GM06990 (cell line): ENCODE data around the gene HMCES.

Experiments
- DNase-seq: peaks from one replicate; pipeline ENCODE4 v3.0.0-alpha.2; 2011; ENCODE audit not compliant: insufficient read length; ENCODE audit errors: extremely low read depth
- H3K27me3 ChIP-seq: replicated peaks from 2 replicates; pipeline ENCODE4 v1.6.0; 2011; ENCODE audit warnings: low read length; ENCODE audit not compliant: control insufficient read depth, insufficient read depth
- H3K36me3 ChIP-seq: 2 replicates; pipeline ENCODE4 v1.5.1; 2011; ENCODE audit warnings: low read length; ENCODE audit not compliant: control insufficient read depth, insufficient read depth
- H3K4me3 ChIP-seq: replicated peaks from 2 replicates; pipeline ENCODE4 v1.5.1; 2011; ENCODE audit warnings: low read depth, mild to moderate bottlenecking, control low read depth, low read length
- TF ChIP-seq, protein P1 (sequence below): IDR thresholded peaks from 2 replicates; pipeline ENCODE4 v1.5.1; 2011; ENCODE audit warnings: low read length, control low read depth, mild to moderate bottlenecking, inconsistent platforms; ENCODE audit not compliant: insufficient read depth, poor library complexity, severe bottlenecking

The HMCES gene, protein sequence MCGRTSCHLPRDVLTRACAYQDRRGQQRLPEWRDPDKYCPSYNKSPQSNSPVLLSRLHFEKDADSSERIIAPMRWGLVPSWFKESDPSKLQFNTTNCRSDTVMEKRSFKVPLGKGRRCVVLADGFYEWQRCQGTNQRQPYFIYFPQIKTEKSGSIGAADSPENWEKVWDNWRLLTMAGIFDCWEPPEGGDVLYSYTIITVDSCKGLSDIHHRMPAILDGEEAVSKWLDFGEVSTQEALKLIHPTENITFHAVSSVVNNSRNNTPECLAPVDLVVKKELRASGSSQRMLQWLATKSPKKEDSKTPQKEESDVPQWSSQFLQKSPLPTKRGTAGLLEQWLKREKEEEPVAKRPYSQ

DNA sequence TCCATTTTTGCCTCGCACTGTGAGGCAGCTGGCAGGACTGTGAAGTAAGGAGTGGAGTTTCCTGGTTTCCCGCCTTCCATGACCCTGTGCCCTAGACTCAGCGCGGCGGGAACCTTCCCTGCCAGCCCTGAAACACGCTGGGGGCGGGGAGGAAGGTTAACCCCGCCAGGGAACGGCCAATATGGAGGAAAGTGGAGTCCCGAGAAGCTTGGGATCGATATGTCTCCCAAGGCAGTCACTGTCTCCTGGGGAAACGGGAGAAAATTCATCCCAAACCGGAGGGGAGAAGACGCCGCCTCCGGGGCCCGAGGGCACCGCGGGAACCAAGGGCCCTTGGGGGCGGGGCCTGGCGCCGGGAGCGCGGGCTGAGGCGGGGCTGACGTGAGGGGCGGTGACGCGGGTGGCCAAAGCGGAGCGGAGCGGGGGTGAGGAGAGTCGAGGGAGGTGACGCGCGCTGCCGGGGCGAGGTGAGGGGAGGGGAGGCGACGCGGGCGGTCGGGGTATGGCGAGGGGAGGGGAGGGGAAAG is at the start of gene HMCES:
HMCES (plus strand) TSS at position 432 of the 527 bp plus-strand sequence. CDS start 863 bp downstream, outside the sequence.
- Histone ChIP-seq H3K27me3 (no peaks in the 10 kb centered on the region), H3K4me3 (peak within 1 kb of the TSS; percentile 91), H3K36me3 (peaks cover 22% of the 10 kb centered on the region)
- DNase-seq, result peak; percentile 88
- TF ChIP-seq, protein P1, sequence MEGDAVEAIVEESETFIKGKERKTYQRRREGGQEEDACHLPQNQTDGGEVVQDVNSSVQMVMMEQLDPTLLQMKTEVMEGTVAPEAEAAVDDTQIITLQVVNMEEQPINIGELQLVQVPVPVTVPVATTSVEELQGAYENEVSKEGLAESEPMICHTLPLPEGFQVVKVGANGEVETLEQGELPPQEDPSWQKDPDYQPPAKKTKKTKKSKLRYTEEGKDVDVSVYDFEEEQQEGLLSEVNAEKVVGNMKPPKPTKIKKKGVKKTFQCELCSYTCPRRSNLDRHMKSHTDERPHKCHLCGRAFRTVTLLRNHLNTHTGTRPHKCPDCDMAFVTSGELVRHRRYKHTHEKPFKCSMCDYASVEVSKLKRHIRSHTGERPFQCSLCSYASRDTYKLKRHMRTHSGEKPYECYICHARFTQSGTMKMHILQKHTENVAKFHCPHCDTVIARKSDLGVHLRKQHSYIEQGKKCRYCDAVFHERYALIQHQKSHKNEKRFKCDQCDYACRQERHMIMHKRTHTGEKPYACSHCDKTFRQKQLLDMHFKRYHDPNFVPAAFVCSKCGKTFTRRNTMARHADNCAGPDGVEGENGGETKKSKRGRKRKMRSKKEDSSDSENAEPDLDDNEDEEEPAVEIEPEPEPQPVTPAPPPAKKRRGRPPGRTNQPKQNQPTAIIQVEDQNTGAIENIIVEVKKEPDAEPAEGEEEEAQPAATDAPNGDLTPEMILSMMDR, result no peak

DNA sequence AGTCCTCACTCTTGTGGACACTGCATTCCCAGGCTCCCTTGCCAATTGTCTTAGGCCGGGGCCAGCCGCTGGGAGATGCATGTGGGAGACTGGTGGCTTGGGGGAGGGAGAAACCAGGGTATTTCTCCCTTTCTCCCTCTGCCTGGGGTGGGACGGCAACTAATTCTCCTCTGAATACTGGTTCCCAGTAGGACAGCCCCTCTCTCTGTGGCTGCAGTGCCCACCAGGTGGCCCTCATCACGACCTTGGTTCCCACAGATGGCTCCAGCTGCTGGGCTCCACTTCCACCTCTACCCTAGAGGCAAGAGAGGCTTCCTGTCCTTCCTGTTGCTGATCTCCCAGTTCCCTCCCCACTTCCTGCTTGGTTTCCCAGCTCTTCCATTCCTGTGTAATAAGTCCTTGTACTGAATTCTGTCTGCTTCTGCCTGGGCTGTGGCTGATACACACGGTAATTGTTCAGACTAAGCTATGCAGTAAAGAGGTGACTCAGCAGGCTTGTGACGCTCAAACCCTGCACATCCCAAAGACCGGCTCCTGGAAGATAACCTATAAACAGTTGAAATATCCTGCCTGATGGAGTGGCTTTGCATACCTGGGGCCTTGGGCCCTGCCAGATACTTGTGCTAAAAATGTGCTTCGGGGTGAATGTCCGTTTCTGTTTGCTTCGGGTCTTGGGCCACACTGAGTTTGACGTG is 49.6 kb upstream of the HMCES start:
- DNase-seq, result no peak
- no peak overlapping the region for H3K4me3 ChIP-seq
- no peaks in the 10 kb centered on the region for H3K36me3 ChIP-seq
- H3K27me3 ChIP-seq, result no peaks in the 10 kb centered on the region
- TF ChIP-seq, protein P1, result no peak

DNA sequence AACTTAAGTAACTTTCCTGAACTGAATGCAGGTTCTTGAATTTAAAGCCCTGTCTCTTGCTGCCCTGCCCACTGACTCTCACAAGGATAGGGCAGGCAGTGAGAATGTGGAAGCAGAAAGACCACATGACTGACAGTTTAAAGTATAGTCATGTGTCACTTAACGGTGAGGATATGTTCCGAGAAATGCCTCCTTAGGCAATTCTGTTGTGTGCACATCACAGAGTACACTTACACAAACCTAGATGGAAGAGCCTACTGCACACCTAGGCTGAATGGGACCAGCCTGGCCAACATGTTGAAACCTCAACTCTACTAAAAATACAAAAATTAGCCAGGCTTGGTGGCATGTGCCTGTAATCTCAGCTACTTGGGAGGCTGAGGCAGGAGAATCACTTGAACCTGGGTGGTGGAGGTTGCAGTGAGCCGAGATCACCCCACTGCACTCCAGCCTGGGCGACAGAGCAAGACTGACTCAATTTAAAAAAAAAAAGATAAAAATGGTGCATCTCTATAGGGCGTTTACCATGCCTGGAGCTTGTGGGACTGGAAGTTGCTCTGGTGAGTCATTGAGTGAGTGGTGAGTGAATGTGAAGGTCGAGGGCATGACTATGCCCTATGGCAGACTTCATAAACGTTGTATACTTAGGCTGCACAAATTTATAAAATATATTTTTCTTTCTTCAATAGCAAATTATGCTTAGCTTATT is 48.2 kb upstream of the HMCES start:
- no peaks in the 10 kb centered on the region for H3K36me3 ChIP-seq
- no peak overlapping the region for H3K4me3 ChIP-seq
- TF ChIP-seq, protein P1, result no peak
- no peak for DNase-seq
- no peaks in the 10 kb centered on the region for H3K27me3 ChIP-seq

DNA sequence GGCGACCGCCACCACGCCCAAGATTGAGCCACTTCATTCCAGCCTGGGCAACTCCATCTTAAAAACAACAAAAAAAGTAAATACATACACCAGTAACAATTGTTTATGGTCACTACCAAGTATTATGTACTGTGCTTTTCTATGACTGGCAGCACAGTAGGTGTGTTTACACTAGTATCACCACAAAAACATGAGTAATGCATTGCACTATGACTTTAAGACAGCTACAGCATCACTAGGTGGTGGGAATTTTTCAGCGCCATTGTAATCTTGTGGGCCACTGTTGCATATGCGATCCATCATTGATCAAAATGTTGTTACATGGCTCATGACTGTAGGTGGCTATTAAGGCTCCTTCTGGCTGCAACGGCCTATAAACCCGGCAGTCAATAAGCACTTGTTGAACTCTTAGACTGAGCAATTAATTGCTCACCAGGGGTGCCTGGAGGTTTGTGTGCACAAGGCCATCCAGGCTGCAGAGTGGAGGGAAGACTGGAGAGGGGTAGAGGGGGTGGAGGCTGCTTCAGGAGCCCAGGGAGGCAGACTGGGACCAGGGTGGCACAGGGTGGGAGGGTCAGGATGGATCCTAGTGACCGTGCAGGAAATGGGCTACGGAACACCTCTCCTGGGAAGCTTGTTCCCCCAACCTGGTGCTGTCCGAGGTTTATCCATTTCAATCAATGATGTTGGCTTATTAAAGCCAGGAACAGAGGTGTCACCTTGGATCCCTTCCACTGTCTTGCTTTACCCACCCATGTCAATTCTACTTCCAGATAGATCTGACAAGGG is 47.1 kb upstream of the HMCES start:
- H3K36me3 ChIP-seq, result no peaks in the 10 kb centered on the region
- H3K4me3 ChIP-seq, result no peak overlapping the region
- H3K27me3 ChIP-seq, result no peaks in the 10 kb centered on the region
- no peak for DNase-seq
- TF ChIP-seq, protein P1, result no peak

DNA sequence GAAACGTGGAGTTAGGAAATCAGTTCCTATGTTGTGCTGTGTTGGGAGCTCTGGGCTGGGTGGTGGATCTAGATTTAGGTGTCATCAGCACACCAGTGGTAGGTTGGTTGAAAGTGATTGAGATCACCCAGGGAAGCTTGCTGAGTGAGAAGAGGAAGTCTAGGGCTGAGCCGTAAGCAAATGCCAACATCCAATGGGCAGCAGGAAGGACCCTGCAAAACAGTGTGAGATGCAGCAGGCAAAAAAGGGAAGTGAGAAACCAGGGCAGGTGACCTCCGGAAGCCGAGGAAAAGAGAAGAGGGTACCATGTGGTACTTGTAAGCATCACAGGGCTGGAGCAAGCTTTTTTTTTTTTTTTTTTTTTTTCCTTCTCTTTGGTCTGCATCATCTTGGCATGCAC is 45.1 kb upstream of the HMCES start:
- no peak overlapping the region for H3K4me3 ChIP-seq
- DNase-seq, result peak; percentile 55
- TF ChIP-seq, protein P1, result no peak

More for the DNA sequence above, 45.1 kb upstream of the HMCES start:
- Histone ChIP-seq H3K36me3 (no peaks in the 10 kb centered on the region), H3K27me3 (no peaks in the 10 kb centered on the region)
